ENCODE measurements around the gene ASB4. TPM values are rescaled to one million over a fixed set of nuclear protein-coding genes. Genes with fewer than 3 reads are reported as not detected.

Gene ASB4
- total RNA-seq, 2 donors from 2014 or later: 0.14 TPM; not detected in 1

- Histone ChIP-seq H3K4me3 (no peak overlapping the region), H3K36me3 (no peaks in the 10 kb centered on the region), H3K27ac (no peak overlapping the region), H3K27me3 (replicated peaks; ENCODE audit: insufficient read depth) (no peaks in the 10 kb centered on the region), H3K9me3 (no peaks in the 10 kb centered on the region), H3K4me1 (ENCODE audit: control insufficient read depth in 1 of 2, low read depth in 2 of 2) (no peaks in the 10 kb centered on the region)
- DNase-seq (ENCODE audit: low spot score) (no peak), ATAC-seq (ENCODE audit: insufficient number of reproducible peaks, low FRiP score, low read depth) (no peak)
- TF ChIP-seq CTCF (IDR thresholded peaks at IDR 0.05): no peak
Measured at GRCh38 chr7:95517458-95517857, 31.7 kb downstream of the ASB4 start.

- H3K36me3 ChIP-seq: no peaks in the 10 kb centered on the region
- DNase-seq (ENCODE audit: low spot score): no peak
- no peak overlapping the region for H3K4me3 ChIP-seq
- TF ChIP-seq CTCF (IDR thresholded peaks at IDR 0.05): no peak
- H3K4me1 ChIP-seq (ENCODE audit: control insufficient read depth in 1 of 2, low read depth in 2 of 2): no peaks in the 10 kb centered on the region
- no peak overlapping the region for H3K27ac ChIP-seq
- H3K9me3 ChIP-seq: no peaks in the 10 kb centered on the region
- no peak for ATAC-seq (ENCODE audit: insufficient number of reproducible peaks, low FRiP score, low read depth)
- H3K27me3 ChIP-seq (replicated peaks; ENCODE audit: insufficient read depth): no peaks in the 10 kb centered on the region
Measured at GRCh38 chr7:95517870-95518269, 32.1 kb downstream of the ASB4 start.

- no peaks in the 10 kb centered on the region for H3K4me1 ChIP-seq (ENCODE audit: control insufficient read depth in 1 of 2, low read depth in 2 of 2)
- H3K27me3 ChIP-seq (replicated peaks; ENCODE audit: insufficient read depth): no peaks in the 10 kb centered on the region
- no peak for TF ChIP-seq CTCF (IDR thresholded peaks at IDR 0.05)
- DNase-seq (ENCODE audit: low spot score): no peak
- no peak overlapping the region for H3K27ac ChIP-seq
- no peak for ATAC-seq (ENCODE audit: insufficient number of reproducible peaks, low FRiP score, low read depth)
- H3K9me3 ChIP-seq: no peaks in the 10 kb centered on the region
- H3K4me3 ChIP-seq: no peak overlapping the region
- no peaks in the 10 kb centered on the region for H3K36me3 ChIP-seq
Measured at GRCh38 chr7:95520136-95520535, 34.4 kb downstream of the ASB4 start.

GRCh38 chr7:95525503-95525902 lies 39.8 kb downstream of the ASB4 start:
- Histone ChIP-seq H3K27me3 (replicated peaks; ENCODE audit: insufficient read depth) (no peaks in the 10 kb centered on the region), H3K36me3 (no peaks in the 10 kb centered on the region), H3K27ac (no peak overlapping the region), H3K4me1 (ENCODE audit: control insufficient read depth in 1 of 2, low read depth in 2 of 2) (no peaks in the 10 kb centered on the region), H3K9me3 (no peaks in the 10 kb centered on the region), H3K4me3 (no peak overlapping the region)
- TF ChIP-seq CTCF (IDR thresholded peaks at IDR 0.05): no peak
- ATAC-seq (ENCODE audit: insufficient number of reproducible peaks, low FRiP score, low read depth) (no peak), DNase-seq (ENCODE audit: low spot score) (no peak)

- Histone ChIP-seq H3K4me3 (no peak overlapping the region), H3K27me3 (replicated peaks; ENCODE audit: insufficient read depth) (no peaks in the 10 kb centered on the region), H3K4me1 (ENCODE audit: control insufficient read depth in 1 of 2, low read depth in 2 of 2) (no peaks in the 10 kb centered on the region), H3K36me3 (no peaks in the 10 kb centered on the region), H3K27ac (no peak overlapping the region), H3K9me3 (no peaks in the 10 kb centered on the region)
- DNase-seq (ENCODE audit: low spot score): no peak
- no peak for TF ChIP-seq CTCF (IDR thresholded peaks at IDR 0.05)
- no peak for ATAC-seq (ENCODE audit: insufficient number of reproducible peaks, low FRiP score, low read depth)
Measured at GRCh38 chr7:95526128-95526738, 40.5 kb downstream of the ASB4 start.
